ENCODE data around the gene MEIKIN. TPM values are rescaled to one million over a fixed set of nuclear protein-coding genes. Genes with fewer than 3 reads are reported as not detected.

Gene MEIKIN
- total RNA-seq, 2 experiments from 2014 or later = not detected

DNA sequence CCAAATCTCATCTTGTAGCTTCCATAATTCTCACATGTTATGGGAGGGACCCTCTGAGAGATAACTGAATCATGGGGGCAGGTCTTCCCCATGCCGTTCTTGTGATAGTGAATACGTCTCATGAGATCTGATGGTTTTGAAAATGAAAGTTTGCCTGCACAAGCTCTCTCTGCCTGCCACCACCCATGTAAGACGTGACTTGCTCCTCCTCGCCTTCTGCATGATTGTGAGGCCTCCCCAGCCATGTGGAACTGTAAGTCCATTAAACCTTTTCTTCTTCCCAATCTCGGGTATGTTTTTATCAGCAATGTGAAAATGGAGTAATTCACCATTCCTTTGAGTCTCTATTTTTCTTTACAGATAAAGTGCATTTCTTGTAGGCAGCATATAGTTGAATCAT is 81.8 kb downstream of the MEIKIN start:
- intact Hi-C loops (cut with micrococcal nuclease; ENCODE audit: unreplicated experiment) = no loop called here
- CTCF ChIA-PET (ENCODE audit: unreplicated experiment) = no interaction called here
- DNase-seq (ENCODE audit: low spot score) = no peak
- H3K27ac ChIP-seq (ENCODE audit: low read depth, low read length, poor library complexity, severe bottlenecking) = no peak overlapping the region
- H2AFZ ChIP-seq (ENCODE audit: low read length) = no peak overlapping the region
- TF ChIP-seq, protein P1, sequence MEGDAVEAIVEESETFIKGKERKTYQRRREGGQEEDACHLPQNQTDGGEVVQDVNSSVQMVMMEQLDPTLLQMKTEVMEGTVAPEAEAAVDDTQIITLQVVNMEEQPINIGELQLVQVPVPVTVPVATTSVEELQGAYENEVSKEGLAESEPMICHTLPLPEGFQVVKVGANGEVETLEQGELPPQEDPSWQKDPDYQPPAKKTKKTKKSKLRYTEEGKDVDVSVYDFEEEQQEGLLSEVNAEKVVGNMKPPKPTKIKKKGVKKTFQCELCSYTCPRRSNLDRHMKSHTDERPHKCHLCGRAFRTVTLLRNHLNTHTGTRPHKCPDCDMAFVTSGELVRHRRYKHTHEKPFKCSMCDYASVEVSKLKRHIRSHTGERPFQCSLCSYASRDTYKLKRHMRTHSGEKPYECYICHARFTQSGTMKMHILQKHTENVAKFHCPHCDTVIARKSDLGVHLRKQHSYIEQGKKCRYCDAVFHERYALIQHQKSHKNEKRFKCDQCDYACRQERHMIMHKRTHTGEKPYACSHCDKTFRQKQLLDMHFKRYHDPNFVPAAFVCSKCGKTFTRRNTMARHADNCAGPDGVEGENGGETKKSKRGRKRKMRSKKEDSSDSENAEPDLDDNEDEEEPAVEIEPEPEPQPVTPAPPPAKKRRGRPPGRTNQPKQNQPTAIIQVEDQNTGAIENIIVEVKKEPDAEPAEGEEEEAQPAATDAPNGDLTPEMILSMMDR (conservative IDR thresholded peaks at IDR 0.05; ENCODE audit: low read length) = no peak
- no peak for TF ChIP-seq EZH2phosphoT487 (IDR thresholded peaks at IDR 0.05; ENCODE audit: borderline replicate concordance, low read depth, low read length)
- no TSS peak for BruUV-seq (replicated peaks)
- H3K4me3 ChIP-seq (ENCODE audit: low read depth, low read length, poor library complexity, severe bottlenecking) = no peak overlapping the region
- no peaks in the 10 kb centered on the region for H3K79me2 ChIP-seq (ENCODE audit: insufficient read depth, low read depth, low read length)
- no peaks in the 10 kb centered on the region for H3K36me3 ChIP-seq (ENCODE audit: insufficient read depth, low read length)
- H4K20me1 ChIP-seq (ENCODE audit: insufficient read depth, low read length) = no peaks in the 10 kb centered on the region
- H3K9me3 ChIP-seq (ENCODE audit: low read length) = peaks cover 21% of the 10 kb centered on the region; the same call in 1 of the 2 replicates
- POLR2A ChIA-PET = no interaction called here
- H3K9me2 ChIP-seq (ENCODE audit: insufficient read depth, low read length) = no peaks in the 10 kb centered on the region
- H3K4me2 ChIP-seq (ENCODE audit: low read length) = no peak overlapping the region
- H3K4me1 ChIP-seq (ENCODE audit: insufficient read depth, low read length, poor library complexity, severe bottlenecking) = no peaks in the 10 kb centered on the region

DNA sequence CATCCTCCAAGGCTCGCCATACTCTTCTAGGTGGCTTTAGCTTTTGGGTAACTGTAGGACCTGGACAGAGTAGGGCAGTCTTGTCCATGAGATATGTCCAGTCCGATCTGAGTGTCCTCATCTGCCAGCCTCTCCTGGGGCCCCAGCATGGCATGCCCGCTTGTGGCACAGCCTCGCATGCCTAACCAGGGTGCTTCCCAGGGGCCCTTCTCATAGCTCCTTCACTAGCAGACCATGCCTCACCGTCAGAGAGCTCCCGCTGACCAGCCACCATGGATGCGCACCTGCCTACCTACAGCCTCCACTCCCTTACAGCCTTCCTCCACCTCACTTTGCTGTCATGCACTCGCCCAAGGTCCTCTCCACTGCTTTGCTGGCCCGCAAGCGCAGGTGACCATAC is 88.1 kb downstream of the MEIKIN start:
- Histone ChIP-seq H3K27ac (ENCODE audit: low read depth, low read length, poor library complexity, severe bottlenecking) (no peak overlapping the region), H3K9me2 (ENCODE audit: insufficient read depth, low read length) (no peaks in the 10 kb centered on the region), H4K20me1 (ENCODE audit: insufficient read depth, low read length) (no peaks in the 10 kb centered on the region), H2AFZ (ENCODE audit: low read length) (no peak overlapping the region), H3K4me1 (ENCODE audit: insufficient read depth, low read length, poor library complexity, severe bottlenecking) (no peaks in the 10 kb centered on the region), H3K79me2 (ENCODE audit: insufficient read depth, low read depth, low read length) (no peaks in the 10 kb centered on the region), H3K4me3 (ENCODE audit: low read depth, low read length, poor library complexity, severe bottlenecking) (no peak overlapping the region), H3K9me3 (ENCODE audit: low read length) (no peaks in the 10 kb centered on the region), H3K4me2 (ENCODE audit: low read length) (no peak overlapping the region), H3K36me3 (ENCODE audit: insufficient read depth, low read length) (no peaks in the 10 kb centered on the region)
- no TSS peak for BruUV-seq (replicated peaks)
- POLR2A ChIA-PET = no interaction called here
- intact Hi-C loops (cut with micrococcal nuclease; ENCODE audit: unreplicated experiment) = no loop called here
- DNase-seq (ENCODE audit: low spot score) = no peak
- CTCF ChIA-PET (ENCODE audit: unreplicated experiment) = no interaction called here
- TF ChIP-seq, protein P1 (conservative IDR thresholded peaks at IDR 0.05; ENCODE audit: low read length) = no peak
- TF ChIP-seq EZH2phosphoT487 (IDR thresholded peaks at IDR 0.05; ENCODE audit: borderline replicate concordance, low read depth, low read length) = no peak

DNA sequence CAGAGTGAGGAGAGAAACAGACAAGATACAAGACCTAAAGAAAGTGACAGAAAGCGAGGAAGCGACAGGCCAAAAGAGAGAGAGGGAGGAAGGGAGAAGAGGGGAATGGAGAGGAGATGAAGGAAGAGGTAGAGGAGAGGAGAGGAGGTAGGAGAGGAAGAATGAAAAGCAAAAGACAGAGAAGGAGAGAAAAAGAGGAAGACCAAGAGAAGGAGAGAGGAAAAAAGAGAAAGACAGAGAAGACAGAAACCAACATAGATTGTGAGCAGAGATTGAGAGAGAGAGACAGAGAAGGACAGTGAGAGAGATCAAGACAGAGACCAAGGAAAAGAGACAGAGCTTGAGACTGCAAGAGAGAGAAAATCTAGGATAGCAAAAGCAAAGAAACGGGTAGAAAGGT is 90.0 kb downstream of the MEIKIN start:
- Histone ChIP-seq H3K79me2 (ENCODE audit: insufficient read depth, low read depth, low read length) (no peaks in the 10 kb centered on the region), H3K4me1 (ENCODE audit: insufficient read depth, low read length, poor library complexity, severe bottlenecking) (no peaks in the 10 kb centered on the region), H3K36me3 (ENCODE audit: insufficient read depth, low read length) (no peaks in the 10 kb centered on the region), H3K4me3 (ENCODE audit: low read depth, low read length, poor library complexity, severe bottlenecking) (no peak overlapping the region), H3K4me2 (ENCODE audit: low read length) (no peak overlapping the region), H3K27ac (ENCODE audit: low read depth, low read length, poor library complexity, severe bottlenecking) (no peak overlapping the region), H2AFZ (ENCODE audit: low read length) (no peak overlapping the region), H4K20me1 (ENCODE audit: insufficient read depth, low read length) (no peaks in the 10 kb centered on the region), H3K9me2 (ENCODE audit: insufficient read depth, low read length) (no peaks in the 10 kb centered on the region), H3K9me3 (ENCODE audit: low read length) (no peaks in the 10 kb centered on the region)
- CTCF ChIA-PET (ENCODE audit: unreplicated experiment) = no interaction called here
- BruUV-seq (replicated peaks) = no TSS peak
- no peak for DNase-seq (ENCODE audit: low spot score)
- intact Hi-C loops (cut with micrococcal nuclease; ENCODE audit: unreplicated experiment) = no loop called here
- no peak for TF ChIP-seq EZH2phosphoT487 (IDR thresholded peaks at IDR 0.05; ENCODE audit: borderline replicate concordance, low read depth, low read length)
- TF ChIP-seq, protein P1 (conservative IDR thresholded peaks at IDR 0.05; ENCODE audit: low read length) = no peak
- POLR2A ChIA-PET = interaction anchor here (0.6 to 0.9 kb wide), 2 partner anchors 9 to 11 kb away, joined by 4 to 8 read pairs; no protein-coding TSS in a partner anchor

Data from OCI-LY7 (cell line).